Measurements from ENCODE around the gene CEP41. TPM values are rescaled to one million over a fixed set of nuclear protein-coding genes. Genes with fewer than 3 reads are reported as not detected.
A peak's percentile ranks its signal among the peaks of the same experiment; 100 is the strongest.

CEP41 gene
- total RNA-seq, 1 donor from 2014 or later = 16.7 TPM

GRCh38 chr7:130444751-130445407 is 4.1 kb upstream of the CEP41 start:
- intact Hi-C loops (cut with micrococcal nuclease) = loop anchor here (5.0 to 10.0 kb wide), 2 partner anchors 200 to 222 kb away; partner anchors contain the start of gene COPG2

DNA sequence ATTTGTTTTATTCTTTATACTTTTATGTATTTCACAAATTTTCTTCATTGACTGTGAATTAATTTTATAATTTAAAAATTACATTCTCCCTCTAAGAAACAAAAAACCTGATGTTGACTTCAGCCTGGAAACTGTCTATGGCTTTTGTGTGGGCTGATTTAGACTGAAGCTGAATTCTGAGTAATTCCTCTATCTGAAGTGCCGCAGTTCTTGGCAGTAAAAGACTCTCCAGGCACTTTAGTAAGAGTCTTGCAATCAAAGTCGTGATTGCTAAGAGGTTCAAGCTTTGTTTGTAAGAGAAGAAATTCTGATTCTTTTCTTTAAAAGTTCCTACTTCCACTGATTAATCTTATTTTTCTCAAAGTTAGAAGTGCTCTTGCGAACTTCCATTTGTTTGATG is 3.4 kb upstream of the CEP41 start:
- no peak overlapping the region for H3K4me3 Mint-ChIP-seq
- H3K36me3 Mint-ChIP-seq (ENCODE audit: low read depth) = peaks cover 6% of the 10 kb centered on the region
- no peaks in the 10 kb centered on the region for H3K27me3 Mint-ChIP-seq
- peak overlapping the region; percentile 8 for H3K27ac Mint-ChIP-seq
- intact Hi-C loops (cut with micrococcal nuclease) = loop anchor here (5.0 to 10.0 kb wide), 2 partner anchors 201 to 223 kb away; partner anchors contain the start of gene COPG2
- no peak for DNase-seq
- H3K9me3 Mint-ChIP-seq = no peaks in the 10 kb centered on the region
- peaks cover 34% of the 10 kb centered on the region for H3K4me1 Mint-ChIP-seq

More at GRCh38 chr7:130444751-130445407, 4.1 kb upstream of the CEP41 start:
- peaks cover 29% of the 10 kb centered on the region for H3K4me1 Mint-ChIP-seq
- peaks cover 4% of the 10 kb centered on the region for H3K36me3 Mint-ChIP-seq (ENCODE audit: low read depth)
- H3K9me3 Mint-ChIP-seq = no peaks in the 10 kb centered on the region
- H3K4me3 Mint-ChIP-seq = no peak overlapping the region
- DNase-seq = peak; percentile 53
- H3K27ac Mint-ChIP-seq = peak overlapping the region; percentile 6
- no peaks in the 10 kb centered on the region for H3K27me3 Mint-ChIP-seq

GRCh38 chr7:130442601-130443000 is 1.8 kb upstream of the CEP41 start:
- intact Hi-C loops (cut with micrococcal nuclease) = loop anchor here (5.0 to 10.0 kb wide), 2 partner anchors 202 to 225 kb away; partner anchors contain the start of gene COPG2
- Mint-ChIP-seq H3K27ac (no peak overlapping the region), H3K27me3 (no peaks in the 10 kb centered on the region), H3K4me1 (peaks cover 39% of the 10 kb centered on the region), H3K36me3 (ENCODE audit: low read depth) (peaks cover 8% of the 10 kb centered on the region), H3K4me3 (no peak overlapping the region), H3K9me3 (peaks cover 3% of the 10 kb centered on the region)
- no peak for DNase-seq

DNA sequence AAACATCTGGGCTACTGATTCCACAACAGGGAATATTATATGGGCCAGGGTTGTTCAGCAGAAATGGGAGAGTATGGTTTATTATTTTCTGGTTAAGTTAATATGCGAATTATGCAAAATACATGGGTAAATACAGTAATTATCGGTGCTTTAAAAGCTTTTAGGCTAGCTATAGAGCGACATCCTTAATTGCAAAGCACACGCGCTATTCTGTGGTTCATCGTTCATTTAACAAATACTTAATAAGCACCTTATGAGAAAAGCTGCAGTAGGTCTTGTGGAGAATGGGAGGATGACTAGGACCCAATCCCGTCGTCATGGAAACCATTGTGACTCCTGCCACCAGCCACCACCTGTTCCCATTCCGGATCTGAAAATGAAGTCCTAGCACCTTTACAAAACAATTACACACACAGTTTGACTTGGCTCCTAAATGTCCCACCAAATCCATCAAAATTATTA is 623 bp upstream of the CEP41 start:
- intact Hi-C loops (cut with micrococcal nuclease) = loop anchor here (2.0 to 10.0 kb wide), 4 partner anchors 17 to 371 kb away; partner anchors contain the start of genes COPG2 and KLHDC10
- H3K36me3 Mint-ChIP-seq (ENCODE audit: low read depth) = peaks cover 6% of the 10 kb centered on the region
- H3K9me3 Mint-ChIP-seq = peaks cover 3% of the 10 kb centered on the region
- no peaks in the 10 kb centered on the region for H3K27me3 Mint-ChIP-seq
- no peak for DNase-seq
- H3K4me1 Mint-ChIP-seq = peaks cover 41% of the 10 kb centered on the region
- H3K27ac Mint-ChIP-seq = peak overlapping the region; percentile 99
- peak overlapping the region; percentile 99 for H3K4me3 Mint-ChIP-seq

GRCh38 chr7:130436253-130436652 is 4.6 kb downstream of the CEP41 start:
- intact Hi-C loops (cut with micrococcal nuclease) = no loop called here
- Mint-ChIP-seq H3K27me3 (no peaks in the 10 kb centered on the region), H3K36me3 (ENCODE audit: low read depth) (peaks cover 9% of the 10 kb centered on the region), H3K4me1 (peaks cover 29% of the 10 kb centered on the region), H3K27ac (no peak overlapping the region), H3K9me3 (peaks cover 3% of the 10 kb centered on the region), H3K4me3 (no peak overlapping the region)
- DNase-seq = no peak

DNA sequence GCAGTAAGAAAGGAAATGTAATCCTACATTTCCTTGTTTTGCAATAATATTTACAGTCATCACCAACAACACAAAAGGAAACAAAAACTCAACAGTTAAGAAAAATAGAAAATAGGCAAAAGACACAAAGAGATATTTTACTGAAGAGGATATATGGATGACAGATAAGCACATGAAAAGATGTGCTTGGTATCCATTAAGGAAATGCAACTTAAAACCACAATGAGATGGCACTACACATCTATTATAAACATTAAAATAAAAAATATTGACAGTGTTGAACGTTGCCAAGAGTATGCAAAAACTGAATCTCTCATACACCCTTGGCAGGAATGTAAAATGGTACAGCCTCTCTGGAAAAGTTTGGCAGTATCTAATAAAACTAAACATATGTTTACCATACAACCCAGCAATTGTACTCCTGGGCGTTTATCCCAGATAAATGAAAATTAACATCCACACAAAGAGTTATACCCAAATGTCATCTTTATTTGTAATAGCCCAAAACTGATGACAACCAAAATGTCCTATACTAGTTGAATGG is 5.4 kb downstream of the CEP41 start:
- H3K4me3 Mint-ChIP-seq = no peak overlapping the region
- DNase-seq = no peak
- peaks cover 24% of the 10 kb centered on the region for H3K4me1 Mint-ChIP-seq
- H3K36me3 Mint-ChIP-seq (ENCODE audit: low read depth) = peaks cover 7% of the 10 kb centered on the region
- H3K27ac Mint-ChIP-seq = no peak overlapping the region
- H3K27me3 Mint-ChIP-seq = no peaks in the 10 kb centered on the region
- intact Hi-C loops (cut with micrococcal nuclease) = no loop called here
- peaks cover 3% of the 10 kb centered on the region for H3K9me3 Mint-ChIP-seq

DNA sequence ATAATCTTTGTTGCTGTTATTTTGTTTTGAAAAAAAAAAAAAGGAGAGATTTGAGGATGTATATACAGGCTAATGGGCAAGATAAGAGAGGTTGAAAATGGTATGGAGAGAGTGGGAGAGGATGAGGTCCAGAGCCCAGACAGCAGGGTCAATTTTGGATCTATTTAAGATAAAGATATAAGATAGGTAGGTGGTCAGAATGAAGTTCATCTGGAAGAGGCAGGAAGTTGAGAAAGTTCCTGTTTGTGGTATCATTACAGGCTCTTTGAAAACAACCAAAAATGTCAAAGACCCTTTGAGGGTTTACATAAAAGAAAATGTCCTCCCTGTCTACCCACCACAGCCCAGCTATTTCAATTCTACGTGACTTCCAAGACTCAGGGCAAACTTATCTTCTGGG is 7.5 kb downstream of the CEP41 start:
- Mint-ChIP-seq H3K27me3 (no peaks in the 10 kb centered on the region), H3K4me3 (no peak overlapping the region), H3K36me3 (ENCODE audit: low read depth) (peaks cover 9% of the 10 kb centered on the region), H3K27ac (no peak overlapping the region), H3K4me1 (peaks cover 16% of the 10 kb centered on the region), H3K9me3 (peaks cover 3% of the 10 kb centered on the region)
- no peak for DNase-seq
- intact Hi-C loops (cut with micrococcal nuclease) = no loop called here

- intact Hi-C loops (cut with micrococcal nuclease) = no loop called here
- no peak overlapping the region for H3K27ac Mint-ChIP-seq
These were observed 7.9 kb downstream of the CEP41 start for GRCh38 chr7:130432886-130433285.

DNA sequence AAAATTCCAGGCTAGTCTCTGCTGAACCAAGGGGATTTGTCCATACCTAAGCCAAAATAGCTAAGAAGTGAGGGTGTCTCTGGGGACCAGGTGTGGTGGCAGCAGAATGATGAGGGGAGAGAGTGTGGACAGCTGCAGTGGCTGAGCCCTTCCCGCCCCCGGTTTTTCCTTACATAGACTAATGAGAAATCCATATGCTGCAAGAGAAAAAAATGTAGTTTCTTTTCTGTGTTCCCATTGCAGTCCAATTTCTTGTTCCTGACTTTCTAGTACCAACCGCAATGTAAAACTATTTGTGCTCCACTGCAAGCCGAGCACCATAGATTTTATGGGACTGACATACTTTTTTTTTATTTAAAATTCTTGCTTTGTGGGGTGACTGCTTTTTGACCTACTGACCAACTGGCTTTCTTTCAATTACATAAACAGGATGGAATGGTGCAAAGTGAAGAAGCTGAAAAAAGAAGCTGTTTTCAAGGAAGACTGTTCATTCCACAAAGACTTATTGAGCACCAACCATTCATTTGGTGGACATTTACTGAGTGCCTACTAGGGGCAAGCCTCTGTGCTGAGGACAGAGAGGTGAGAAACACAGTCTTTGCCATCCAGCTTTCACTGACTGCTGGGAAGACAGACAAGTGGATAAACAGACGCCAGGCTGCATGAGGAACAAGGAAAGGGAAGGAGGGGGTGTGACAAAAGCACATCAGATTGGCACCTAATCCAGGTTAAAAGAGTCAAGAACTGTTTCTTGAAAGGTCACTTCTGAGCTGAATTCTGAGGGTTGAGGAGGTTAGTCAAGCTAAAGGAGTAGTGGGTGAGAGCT is 9.8 kb downstream of the CEP41 start:
- no peaks in the 10 kb centered on the region for H3K9me3 Mint-ChIP-seq
- no peak for DNase-seq
- intact Hi-C loops (cut with micrococcal nuclease) = no loop called here
- peaks cover 11% of the 10 kb centered on the region for H3K36me3 Mint-ChIP-seq (ENCODE audit: low read depth)
- no peaks in the 10 kb centered on the region for H3K27me3 Mint-ChIP-seq
- no peak overlapping the region for H3K27ac Mint-ChIP-seq
- H3K4me3 Mint-ChIP-seq = no peak overlapping the region
- peaks cover 15% of the 10 kb centered on the region for H3K4me1 Mint-ChIP-seq

More at GRCh38 chr7:130432886-130433285, 7.9 kb downstream of the CEP41 start:
- Mint-ChIP-seq H3K4me1 (peaks cover 14% of the 10 kb centered on the region), H3K9me3 (peaks cover under 1% of the 10 kb centered on the region), H3K27me3 (no peaks in the 10 kb centered on the region), H3K4me3 (no peak overlapping the region), H3K36me3 (ENCODE audit: low read depth) (peaks cover 8% of the 10 kb centered on the region)
- DNase-seq = no peak

DNA sequence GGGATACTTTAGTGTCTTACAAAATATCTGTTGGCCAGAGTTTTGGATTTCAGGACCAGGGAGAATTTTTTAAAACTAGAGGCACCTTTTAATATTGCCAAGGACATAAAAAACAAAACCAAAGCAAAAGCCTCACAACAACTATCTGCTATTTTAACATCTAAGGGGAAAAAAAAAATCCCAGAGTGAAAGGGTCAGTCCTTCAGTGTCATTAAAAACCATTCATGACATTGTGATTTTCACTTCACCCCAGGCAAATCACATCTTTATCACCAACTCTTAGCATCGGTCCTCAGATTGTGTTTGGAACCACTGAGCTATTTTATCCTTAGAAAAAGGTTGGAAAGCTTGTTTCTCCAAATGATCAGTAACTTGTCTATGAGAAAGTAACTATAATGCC is 10.7 kb downstream of the CEP41 start:
- DNase-seq = no peak

GRCh38 chr7:130429019-130429418 is 11.8 kb downstream of the CEP41 start:
- no peaks in the 10 kb centered on the region for H3K27me3 Mint-ChIP-seq
- intact Hi-C loops (cut with micrococcal nuclease) = no loop called here
- no peak overlapping the region for H3K27ac Mint-ChIP-seq

More for the DNA sequence above, 10.7 kb downstream of the CEP41 start:
- H3K4me1 Mint-ChIP-seq = peaks cover 16% of the 10 kb centered on the region
- intact Hi-C loops (cut with micrococcal nuclease) = no loop called here
- no peaks in the 10 kb centered on the region for H3K27me3 Mint-ChIP-seq
- H3K36me3 Mint-ChIP-seq (ENCODE audit: low read depth) = peaks cover 14% of the 10 kb centered on the region
- no peak overlapping the region for H3K4me3 Mint-ChIP-seq
- H3K9me3 Mint-ChIP-seq = no peaks in the 10 kb centered on the region
- no peak overlapping the region for H3K27ac Mint-ChIP-seq

DNA sequence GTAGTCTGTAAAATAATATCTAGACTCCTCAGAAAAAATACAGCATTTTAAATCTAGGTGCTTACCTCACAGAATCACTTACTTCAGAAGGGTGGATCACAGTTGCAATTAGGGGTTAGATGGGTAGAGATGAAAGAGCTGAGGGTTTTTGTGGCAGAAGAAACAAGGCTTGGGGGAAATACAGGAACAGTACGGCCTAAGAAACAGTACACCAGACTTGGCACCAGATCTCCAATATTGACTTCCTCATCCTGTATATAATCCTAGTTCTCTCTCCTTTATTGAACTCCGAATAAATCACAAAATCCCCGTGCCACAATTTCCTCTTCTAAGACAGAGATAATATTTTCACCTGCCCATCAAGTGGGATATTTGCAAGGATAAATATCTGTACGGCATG is 14.3 kb downstream of the CEP41 start:
- peaks cover 16% of the 10 kb centered on the region for H3K4me1 Mint-ChIP-seq
- intact Hi-C loops (cut with micrococcal nuclease) = no loop called here
- no peak overlapping the region for H3K27ac Mint-ChIP-seq
- H3K4me3 Mint-ChIP-seq = no peak overlapping the region
- no peak for DNase-seq
- H3K36me3 Mint-ChIP-seq (ENCODE audit: low read depth) = peaks cover 14% of the 10 kb centered on the region
- no peaks in the 10 kb centered on the region for H3K9me3 Mint-ChIP-seq
- H3K27me3 Mint-ChIP-seq = no peaks in the 10 kb centered on the region

More at GRCh38 chr7:130429019-130429418, 11.8 kb downstream of the CEP41 start:
- H3K4me3 Mint-ChIP-seq = no peak overlapping the region
- DNase-seq = no peak
- H3K36me3 Mint-ChIP-seq (ENCODE audit: low read depth) = peaks cover 14% of the 10 kb centered on the region
- H3K4me1 Mint-ChIP-seq = peaks cover 8% of the 10 kb centered on the region
- no peaks in the 10 kb centered on the region for H3K9me3 Mint-ChIP-seq

DNA sequence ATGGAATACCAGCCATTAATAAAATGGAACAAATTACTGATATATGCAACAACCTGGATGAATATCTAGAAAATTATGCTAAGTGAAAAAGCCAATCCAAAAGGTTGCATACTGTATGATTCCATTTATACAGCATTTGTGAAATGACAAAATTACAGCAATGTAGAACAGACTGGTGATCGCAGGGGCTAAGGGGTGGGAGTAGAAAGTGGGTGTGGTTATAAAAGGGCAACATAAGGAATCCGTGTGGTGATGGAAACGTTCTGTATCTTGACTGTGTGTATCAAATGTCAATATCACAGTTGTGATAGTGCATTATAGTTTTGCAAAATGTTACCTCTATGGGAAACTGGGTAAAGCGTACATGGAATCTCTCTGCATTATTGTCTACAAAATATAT is 15.0 kb downstream of the CEP41 start:
- Mint-ChIP-seq H3K4me1 (peaks cover 19% of the 10 kb centered on the region), H3K4me3 (no peak overlapping the region), H3K27ac (no peak overlapping the region), H3K9me3 (no peaks in the 10 kb centered on the region), H3K27me3 (no peaks in the 10 kb centered on the region), H3K36me3 (ENCODE audit: low read depth) (peaks cover 14% of the 10 kb centered on the region)
- no peak for DNase-seq
- intact Hi-C loops (cut with micrococcal nuclease) = no loop called here

All from activated CD4-positive, alpha-beta T cell treated with anti-CD3 and anti-CD28 coated beads, Interleukin-2, amount 10 ng/mL, durations not matched to agents 24 days and 14 days (primary cell).